Measurements from ENCODE around the gene RFFL. TPM values are rescaled to one million over a fixed set of nuclear protein-coding genes. Genes with fewer than 3 reads are reported as not detected.
A peak's percentile ranks its signal among the peaks of the same experiment; 100 is the strongest.

Gene RFFL
- total RNA-seq, 6 experiments from 2014 or later: 12.0 to 18.5 (median 13.6) TPM

DNA sequence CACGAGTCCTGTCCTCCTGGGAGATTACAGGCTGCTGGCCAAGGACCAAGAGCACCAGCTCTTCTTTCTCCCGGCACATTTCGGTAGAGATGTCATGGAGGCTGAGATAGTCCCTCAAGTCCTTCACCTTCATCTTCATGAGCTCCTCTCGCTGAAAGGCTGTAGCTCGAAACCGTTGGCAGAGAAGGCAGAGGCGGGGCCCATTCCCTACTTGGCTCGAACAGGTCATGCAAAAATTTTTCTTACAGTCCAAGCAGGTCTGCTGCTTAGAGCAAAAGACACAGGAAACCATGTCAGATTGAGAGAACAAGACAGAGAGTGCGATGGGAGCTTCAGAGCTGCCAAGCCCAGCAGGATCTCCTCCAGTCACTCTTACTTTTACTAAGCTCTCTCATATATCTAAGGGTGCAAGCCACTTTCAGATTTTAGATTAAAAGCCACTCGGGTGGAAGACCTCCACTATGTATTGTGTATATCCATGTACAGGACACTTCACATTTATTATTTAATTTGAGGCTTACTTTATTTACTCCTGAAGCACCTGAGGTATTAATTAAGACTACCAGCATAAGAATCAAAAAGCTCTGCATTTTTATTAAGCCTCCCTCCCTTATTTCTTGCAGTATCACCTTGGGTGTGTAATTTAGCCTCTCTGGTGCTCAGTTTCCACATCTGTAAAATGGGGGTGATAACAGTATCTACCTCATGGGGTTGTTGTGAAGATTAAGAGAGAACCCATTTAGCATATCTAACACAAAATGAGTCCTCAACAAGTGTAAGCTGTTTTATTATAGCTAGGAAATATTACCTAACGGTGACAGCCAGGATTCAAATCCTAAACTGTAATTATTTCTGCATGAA lies 41.8 kb downstream of the RFFL start:
- TF ChIP-seq, protein P1, sequence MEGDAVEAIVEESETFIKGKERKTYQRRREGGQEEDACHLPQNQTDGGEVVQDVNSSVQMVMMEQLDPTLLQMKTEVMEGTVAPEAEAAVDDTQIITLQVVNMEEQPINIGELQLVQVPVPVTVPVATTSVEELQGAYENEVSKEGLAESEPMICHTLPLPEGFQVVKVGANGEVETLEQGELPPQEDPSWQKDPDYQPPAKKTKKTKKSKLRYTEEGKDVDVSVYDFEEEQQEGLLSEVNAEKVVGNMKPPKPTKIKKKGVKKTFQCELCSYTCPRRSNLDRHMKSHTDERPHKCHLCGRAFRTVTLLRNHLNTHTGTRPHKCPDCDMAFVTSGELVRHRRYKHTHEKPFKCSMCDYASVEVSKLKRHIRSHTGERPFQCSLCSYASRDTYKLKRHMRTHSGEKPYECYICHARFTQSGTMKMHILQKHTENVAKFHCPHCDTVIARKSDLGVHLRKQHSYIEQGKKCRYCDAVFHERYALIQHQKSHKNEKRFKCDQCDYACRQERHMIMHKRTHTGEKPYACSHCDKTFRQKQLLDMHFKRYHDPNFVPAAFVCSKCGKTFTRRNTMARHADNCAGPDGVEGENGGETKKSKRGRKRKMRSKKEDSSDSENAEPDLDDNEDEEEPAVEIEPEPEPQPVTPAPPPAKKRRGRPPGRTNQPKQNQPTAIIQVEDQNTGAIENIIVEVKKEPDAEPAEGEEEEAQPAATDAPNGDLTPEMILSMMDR (IDR thresholded peaks at IDR 0.05): no peak
- H3K4me3 Mint-ChIP-seq: peak overlapping the region; percentile 70; the same call in 1 of the 2 replicates
- H3K27me3 Mint-ChIP-seq (ENCODE audit: insufficient read depth): no peaks in the 10 kb centered on the region; the same call in none of the 2 replicates
- DNase-seq: no peak
- peak overlapping the region; percentile 99 for H3K27ac Mint-ChIP-seq
- peaks cover 27% of the 10 kb centered on the region for H3K4me1 Mint-ChIP-seq (ENCODE audit: low read depth)
- H3K36me3 Mint-ChIP-seq (ENCODE audit: low read depth): peaks cover 14% of the 10 kb centered on the region; the same call in 1 of the 2 replicates
- no peaks in the 10 kb centered on the region for H3K9me3 Mint-ChIP-seq

DNA sequence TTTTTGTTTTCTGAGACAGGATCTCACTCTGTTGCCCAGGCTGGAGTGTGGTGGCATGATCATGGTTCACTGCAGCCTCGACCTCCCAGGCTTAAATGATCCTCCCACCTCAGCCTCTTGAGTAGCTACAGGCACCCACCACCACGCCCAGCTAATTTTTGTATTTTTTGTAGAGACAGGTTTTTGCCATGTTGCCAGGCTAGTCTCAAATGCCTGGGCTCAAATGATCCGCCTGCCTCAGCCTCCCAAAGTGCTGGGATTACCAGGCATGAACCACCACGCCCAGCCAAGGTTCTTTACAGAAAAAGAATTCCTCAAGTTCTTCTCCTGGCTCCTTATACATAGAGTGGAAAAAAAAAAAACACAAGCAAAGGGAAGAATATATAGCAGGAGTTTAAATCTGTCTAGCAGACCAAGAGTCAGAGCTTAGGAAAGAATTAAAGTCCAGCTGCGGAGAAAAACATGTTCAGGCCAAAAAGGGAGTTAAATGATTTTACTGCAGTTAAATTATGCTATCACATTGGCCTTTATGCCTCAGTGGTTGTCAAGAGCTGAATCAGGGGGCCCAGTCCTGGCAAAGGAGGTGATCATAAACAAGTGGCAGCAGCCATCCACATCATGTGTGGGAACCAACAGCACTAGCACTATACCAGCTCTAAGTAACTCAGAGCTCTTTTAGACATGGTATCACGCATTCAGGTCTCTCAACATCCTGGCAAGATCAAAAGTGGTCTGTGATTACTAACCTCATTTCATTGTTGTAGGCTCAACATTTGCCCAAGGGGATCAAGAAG lies 43.9 kb downstream of the RFFL start:
- Mint-ChIP-seq H3K4me1 (ENCODE audit: low read depth) (peaks cover 27% of the 10 kb centered on the region), H3K27ac (no peak overlapping the region), H3K36me3 (ENCODE audit: low read depth) (peaks cover 14% of the 10 kb centered on the region; the same call in 1 of the 2 replicates), H3K27me3 (ENCODE audit: insufficient read depth) (no peaks in the 10 kb centered on the region; the same call in none of the 2 replicates), H3K9me3 (no peaks in the 10 kb centered on the region), H3K4me3 (no peak overlapping the region)
- DNase-seq: no peak
- TF ChIP-seq, protein P1 (IDR thresholded peaks at IDR 0.05): no peak

DNA sequence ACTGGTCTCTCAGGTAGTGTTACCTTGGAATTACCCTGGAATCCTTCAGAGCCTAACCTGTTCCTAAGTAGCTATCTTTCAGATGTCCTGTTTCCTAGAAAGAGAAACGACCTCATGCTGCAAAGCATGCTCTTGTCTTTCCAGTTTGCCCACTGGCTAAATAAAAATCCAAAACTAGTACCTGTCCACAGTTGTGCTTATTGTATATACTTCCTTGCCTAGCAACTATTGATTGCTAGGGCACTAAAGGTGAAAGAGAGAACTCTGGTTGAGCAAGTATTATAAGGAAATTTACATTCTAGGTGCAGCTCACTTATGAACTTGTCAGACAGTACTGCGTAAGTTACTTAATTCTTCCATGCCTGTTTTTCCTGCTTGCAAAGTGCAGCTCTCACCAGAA lies 44.7 kb downstream of the RFFL start:
- Mint-ChIP-seq H3K27me3 (ENCODE audit: insufficient read depth) (no peaks in the 10 kb centered on the region; the same call in none of the 2 replicates), H3K4me1 (ENCODE audit: low read depth) (peaks cover 27% of the 10 kb centered on the region), H3K4me3 (no peak overlapping the region), H3K27ac (no peak overlapping the region), H3K9me3 (no peaks in the 10 kb centered on the region), H3K36me3 (ENCODE audit: low read depth) (peaks cover 14% of the 10 kb centered on the region; the same call in 1 of the 2 replicates)
- TF ChIP-seq, protein P1 (IDR thresholded peaks at IDR 0.05): no peak
- DNase-seq: no peak

DNA sequence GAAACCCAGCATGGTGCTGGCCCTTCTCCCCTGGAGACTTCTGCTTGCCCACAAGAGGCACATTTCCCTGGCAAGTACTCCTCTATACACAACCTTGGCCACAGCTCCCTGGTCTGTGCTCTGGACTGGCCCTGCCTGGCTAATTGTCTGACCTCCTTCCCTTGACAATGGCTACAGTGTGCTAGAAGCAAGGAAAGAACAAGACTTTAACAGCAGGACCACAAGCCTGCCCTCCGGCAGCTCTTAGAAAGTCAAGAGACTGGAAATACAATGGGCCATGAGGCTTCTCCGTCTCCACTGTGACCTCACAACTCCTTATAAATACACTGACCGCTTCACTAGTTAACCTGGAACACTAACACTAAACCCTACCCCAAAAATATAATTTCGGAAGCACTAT lies 46.5 kb downstream of the RFFL start:
- Mint-ChIP-seq H3K9me3 (no peaks in the 10 kb centered on the region), H3K4me1 (ENCODE audit: low read depth) (peaks cover 10% of the 10 kb centered on the region), H3K36me3 (ENCODE audit: low read depth) (peaks cover 14% of the 10 kb centered on the region; the same call in 1 of the 2 replicates), H3K27me3 (ENCODE audit: insufficient read depth) (no peaks in the 10 kb centered on the region; the same call in none of the 2 replicates), H3K27ac (no peak overlapping the region), H3K4me3 (no peak overlapping the region)
- TF ChIP-seq, protein P1 (IDR thresholded peaks at IDR 0.05): no peak
- DNase-seq: no peak

DNA sequence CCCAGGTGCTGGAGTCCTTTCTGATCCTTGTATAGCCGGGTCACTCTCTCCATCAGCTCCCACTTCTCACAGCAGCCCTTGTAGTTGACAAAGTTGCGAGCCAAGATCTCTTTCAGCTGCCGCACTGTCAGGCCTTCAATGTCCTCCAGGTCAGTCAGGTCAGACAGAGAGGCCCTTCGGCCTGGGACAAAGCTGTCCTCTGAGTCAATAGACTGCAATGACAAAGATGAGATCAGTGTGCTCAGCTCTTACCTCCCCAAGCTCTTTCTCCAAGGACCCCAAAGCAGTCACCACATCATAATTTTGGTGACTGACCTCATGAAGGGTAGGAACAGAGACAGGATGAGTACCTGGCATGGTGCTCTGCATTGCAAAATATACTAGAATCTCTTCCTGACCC lies 47.1 kb downstream of the RFFL start:
- peaks cover 4% of the 10 kb centered on the region for H3K4me1 Mint-ChIP-seq (ENCODE audit: low read depth)
- H3K4me3 Mint-ChIP-seq: no peak overlapping the region
- no peaks in the 10 kb centered on the region; the same call in none of the 2 replicates for H3K27me3 Mint-ChIP-seq (ENCODE audit: insufficient read depth)

More for the DNA sequence above, 47.1 kb downstream of the RFFL start:
- Mint-ChIP-seq H3K36me3 (ENCODE audit: low read depth) (peaks cover 18% of the 10 kb centered on the region; the same call in 1 of the 2 replicates), H3K9me3 (no peaks in the 10 kb centered on the region), H3K27ac (no peak overlapping the region)
- TF ChIP-seq, protein P1 (IDR thresholded peaks at IDR 0.05): no peak
- no peak for DNase-seq

Data from HFFc6 (cell line).